ENCODE data around the gene MPST.

GRCh38 chr22:37018086-37018814, 1.3 kb upstream of the MPST start:
- no peak for TF ChIP-seq SMC3 (conservative IDR thresholded peaks at IDR 0.05; ENCODE audit: poor library complexity)
- TF ChIP-seq CTCF (IDR thresholded peaks at IDR 0.05; ENCODE audit: poor library complexity, severe bottlenecking): no peak
- no peak for TF ChIP-seq EP300 (conservative IDR thresholded peaks at IDR 0.05; ENCODE audit: poor library complexity, severe bottlenecking)
- TF ChIP-seq EZH2 (IDR thresholded peaks at IDR 0.05; ENCODE audit: borderline replicate concordance, insufficient read depth, low read length, poor library complexity, severe bottlenecking): no peak
- TF ChIP-seq POLR2AphosphoS5 (IDR thresholded peaks at IDR 0.05): no peak
- TF ChIP-seq RAD21 (conservative IDR thresholded peaks at IDR 0.05): no peak
